PC-3 (cell line): ENCODE measurements around the gene GCC1. TPM values are rescaled to one million over a fixed set of nuclear protein-coding genes. Genes with fewer than 3 reads are reported as not detected.

ENCODE experiments used
- ATAC-seq: fragments of 200-7000 bp; cut with Tn5 transposase; 2 replicates; pipeline ENCODE4 v1.9.1; 2020; ENCODE audit warnings: mild to moderate bottlenecking, moderate library complexity
- BruUV-seq: library from RNA; stranded (reverse); fragments of 400-500 nt; replicated peaks from 2 replicates; lab custom pipeline; 2021; lab: Mats Ljungman, UMichigan
- CTCF ChIA-PET: fragments of 300-600 bp; sonication (Branson Sonifier 250); formaldehyde crosslinking; loops from one replicate; lab custom pipeline; 2022; ENCODE audit warnings: antibody characterized with exemption; lab: Charles Lee
- POLR2A ChIA-PET: fragments of 300-600 bp; sonication (Branson Sonifier 250); formaldehyde crosslinking; loops from one replicate; lab custom pipeline; 2022; ENCODE audit warnings: antibody characterized with exemption; ENCODE audit not compliant: unreplicated experiment; lab: Charles Lee
- DNase-seq: peaks from one replicate; pipeline ENCODE4 v3.0.0-alpha.2; 2015
- H2AFZ ChIP-seq: fragments of 300-600 bp; sonication (generic); 2 replicates; pipeline ENCODE4 v1.6.0; 2016; ENCODE audit warnings: antibody characterized with exemption, low read length
- H3F3A ChIP-seq: fragments of 300-600 bp; sonication (generic); one replicate; pipeline ENCODE4 v1.6.0; 2017; ENCODE audit warnings: antibody characterized with exemption, low read length, control low read depth, mild to moderate bottlenecking; ENCODE audit not compliant: unreplicated experiment
- H3K27ac ChIP-seq: fragments of 300-600 bp; sonication (generic); 2 replicates; pipeline ENCODE4 v1.5.1; 2016; ENCODE audit warnings: mild to moderate bottlenecking, low read length
- H3K27me3 ChIP-seq: fragments of 300-600 bp; sonication (generic); 2 replicates; pipeline ENCODE4 v1.6.1; 2016; ENCODE audit warnings: low read length, mixed read lengths
- H3K36me3 ChIP-seq: fragments of 300-600 bp; sonication (generic); 2 replicates; pipeline ENCODE4 v1.6.1; 2016; ENCODE audit warnings: low read depth, mixed run types, low read length, mixed read lengths
- H3K4me1 ChIP-seq: fragments of 300-600 bp; sonication (generic); 2 replicates; pipeline ENCODE4 v1.5.1; 2016; ENCODE audit warnings: low read length; ENCODE audit not compliant: insufficient read depth
- H3K4me2 ChIP-seq: fragments of 300-600 bp; sonication (generic); 2 replicates; pipeline ENCODE4 v1.6.0; 2016; ENCODE audit warnings: low read length
- H3K4me3 ChIP-seq: fragments of 300-600 bp; sonication (generic); 2 replicates; pipeline ENCODE4 v1.5.1; 2016; ENCODE audit warnings: mild to moderate bottlenecking, low read length, mixed read lengths
- H3K79me2 ChIP-seq: fragments of 300-600 bp; sonication (generic); 2 replicates; pipeline ENCODE4 v1.6.1; 2017; ENCODE audit warnings: low read length, mixed read lengths
- H3K9ac ChIP-seq: fragments of 300-600 bp; sonication (generic); 2 replicates; pipeline ENCODE4 v1.6.0; 2016; ENCODE audit warnings: mild to moderate bottlenecking, low read length
- H3K9me2 ChIP-seq: fragments of 300-600 bp; sonication (generic); replicated peaks from 2 replicates; pipeline ENCODE4 v1.6.1; 2016; ENCODE audit warnings: mixed run types, low read length, mixed read lengths
- H3K9me3 ChIP-seq: fragments of 300-600 bp; sonication (generic); 2 replicates; pipeline ENCODE4 v1.6.1; 2016; ENCODE audit warnings: low read length, mixed read lengths
- H4K20me1 ChIP-seq: fragments of 300-600 bp; sonication (generic); 2 replicates; pipeline ENCODE4 v1.6.1; 2016; ENCODE audit warnings: low read length, mixed read lengths
- CTCF ChIP-seq: fragments of 300-600 bp; sonication (generic); conservative IDR thresholded peaks from 2 replicates; pipeline ENCODE4 v1.5.1; 2017; ENCODE audit warnings: antibody characterized with exemption, low read depth, mild to moderate bottlenecking, low read length
- EZH2 ChIP-seq: fragments of 300-600 bp; sonication (generic); IDR thresholded peaks from one replicate; pipeline ENCODE4 v1.6.1; 2017; ENCODE audit warnings: antibody characterized with exemption, mild to moderate bottlenecking, low read length; ENCODE audit not compliant: unreplicated experiment
- EZH2phosphoT487 ChIP-seq: fragments of 300-600 bp; sonication (generic); IDR thresholded peaks from 2 replicates; pipeline ENCODE4 v1.6.1; 2018; ENCODE audit warnings: mild to moderate bottlenecking, antibody characterized with exemption, low read length, borderline replicate concordance
- intact Hi-C: fragments of 100-400 bp; cut with micrococcal nuclease; formaldehyde crosslinking; loops from 2 replicates; pipeline ENCODE4 v1.9.0; 2023
- total RNA-seq: library from RNA; depleted of rRNA; stranded (reverse); fragments of >200 nt; gene quantifications from 2 replicates; pipeline ENCODE4 v1.2.3, GENCODE V29; 2014

The GCC1 gene
- total RNA-seq, 1 experiment from 2014 or later, result 11.2 TPM

GRCh38 chr7:127600885-127601284 is 15.5 kb upstream of the GCC1 start:
- H3K4me2 ChIP-seq, result no peak overlapping the region
- TF ChIP-seq CTCF (no peak), EZH2phosphoT487 (no peak), EZH2 (no peak)
- no peak overlapping the region for H3K27ac ChIP-seq
- BruUV-seq, result no TSS peak
- no peak overlapping the region for H3K9ac ChIP-seq
- DNase-seq, result no peak
- H2AFZ ChIP-seq, result no peak overlapping the region
- no peaks in the 10 kb centered on the region for H3K27me3 ChIP-seq
- no peaks in the 10 kb centered on the region for H4K20me1 ChIP-seq
- no peaks in the 10 kb centered on the region for H3K9me3 ChIP-seq
- no peaks in the 10 kb centered on the region for H3K4me1 ChIP-seq
- intact Hi-C loops, result no loop called here
- CTCF ChIA-PET, result no interaction called here
- H3F3A ChIP-seq, result no peaks in the 10 kb centered on the region
- no peak overlapping the region for H3K4me3 ChIP-seq
- ATAC-seq, result no peak
- H3K36me3 ChIP-seq, result no peaks in the 10 kb centered on the region
- POLR2A ChIA-PET, result no interaction called here
- no peaks in the 10 kb centered on the region for H3K79me2 ChIP-seq
- H3K9me2 ChIP-seq, result no peaks in the 10 kb centered on the region

GRCh38 chr7:127598318-127598717 is 12.9 kb upstream of the GCC1 start:
- no peak overlapping the region for H3K4me3 ChIP-seq
- no peak overlapping the region for H3K4me2 ChIP-seq
- no peaks in the 10 kb centered on the region for H3K4me1 ChIP-seq
- H3K9ac ChIP-seq, result no peak overlapping the region
- H4K20me1 ChIP-seq, result no peaks in the 10 kb centered on the region
- ChIA-PET CTCF (no interaction called here), POLR2A (no interaction called here)
- H3K9me3 ChIP-seq, result no peaks in the 10 kb centered on the region
- BruUV-seq, result no TSS peak
- H3K27me3 ChIP-seq, result no peaks in the 10 kb centered on the region
- H2AFZ ChIP-seq, result no peak overlapping the region
- no peaks in the 10 kb centered on the region for H3K79me2 ChIP-seq
- H3K9me2 ChIP-seq, result no peaks in the 10 kb centered on the region
- DNase-seq, result peak; percentile 19
- no peaks in the 10 kb centered on the region for H3F3A ChIP-seq
- no peak for TF ChIP-seq EZH2phosphoT487
- peak; percentile 59 for TF ChIP-seq CTCF
- ATAC-seq, result no peak
- H3K36me3 ChIP-seq, result no peaks in the 10 kb centered on the region
- intact Hi-C loops, result no loop called here
- H3K27ac ChIP-seq, result no peak overlapping the region

GRCh38 chr7:127595737-127596136 is 10.3 kb upstream of the GCC1 start:
- no peaks in the 10 kb centered on the region for H3K27me3 ChIP-seq
- POLR2A ChIA-PET, result no interaction called here
- H2AFZ ChIP-seq, result no peak overlapping the region
- no peak overlapping the region for H3K4me3 ChIP-seq
- H3K27ac ChIP-seq, result no peak overlapping the region
- no peak overlapping the region for H3K4me2 ChIP-seq
- H3K9me3 ChIP-seq, result no peaks in the 10 kb centered on the region
- BruUV-seq, result no TSS peak
- no peaks in the 10 kb centered on the region for H3K79me2 ChIP-seq
- peaks cover 3% of the 10 kb centered on the region; the same call in 1 of the 2 replicates for H3K36me3 ChIP-seq
- no peak for ATAC-seq
- TF ChIP-seq EZH2, result no peak
- TF ChIP-seq CTCF, result no peak
- no peak for TF ChIP-seq EZH2phosphoT487
- H4K20me1 ChIP-seq, result no peaks in the 10 kb centered on the region
- no peak overlapping the region for H3K9ac ChIP-seq
- no peaks in the 10 kb centered on the region for H3F3A ChIP-seq
- H3K9me2 ChIP-seq, result no peaks in the 10 kb centered on the region
- intact Hi-C loops, result no loop called here
- no peaks in the 10 kb centered on the region for H3K4me1 ChIP-seq
- no peak for DNase-seq
- CTCF ChIA-PET, result no interaction called here
